ENCODE results near the gene SHC2. TPM values are rescaled to one million over a fixed set of nuclear protein-coding genes. Genes with fewer than 3 reads are reported as not detected.

The SHC2 gene
- polyA plus RNA-seq, 1 donor (not counting 4 experiments of a cell fraction or from before 2014, with no cell fraction given), result 2.5 TPM

GRCh38 chr19:435707-436412 is 25.0 kb downstream of the SHC2 start:
- Histone ChIP-seq H3K9me3 (ENCODE audit: control insufficient read depth, low read depth, low read length) (peaks cover 6% of the 10 kb centered on the region), H3K9me1 (ENCODE audit: control insufficient read depth, extremely low read depth, insufficient read depth, low read length) (no peaks in the 10 kb centered on the region), H4K20me1 (ENCODE audit: control insufficient read depth, extremely low read depth, insufficient read depth, low read length) (no peaks in the 10 kb centered on the region), H3K27ac (ENCODE audit: control insufficient read depth, insufficient read depth, low read length) (no peak overlapping the region), H3K4me1 (ENCODE audit: control insufficient read depth, extremely low read depth, insufficient read depth, low read length) (no peaks in the 10 kb centered on the region), H3K4me2 (ENCODE audit: control insufficient read depth, extremely low read depth, insufficient read depth, low read depth, low read length) (no peak overlapping the region), H2AFZ (ENCODE audit: control insufficient read depth, low read length) (no peak overlapping the region), H3K9ac (ENCODE audit: control insufficient read depth, extremely low read depth, insufficient read depth, low read length) (no peak overlapping the region), H3K79me2 (ENCODE audit: control insufficient read depth, insufficient read depth, low read length) (no peaks in the 10 kb centered on the region), H3K4me3 (ENCODE audit: control insufficient read depth in 2 of 3, extremely low read depth in 1 of 3, insufficient read depth in 2 of 3, low read depth in 1 of 3, low read length in 3 of 3) (no peak overlapping the region), H3K36me3 (ENCODE audit: control insufficient read depth in 2 of 2, extremely low read depth in 1 of 2, insufficient read depth in 2 of 2, low read length in 2 of 2) (no peaks in the 10 kb centered on the region), H3K27me3 (ENCODE audit: control insufficient read depth, extremely low read depth, insufficient read depth, low read length) (no peaks in the 10 kb centered on the region)
- FAIRE-seq (no peak), DNase-seq (ENCODE audit: low read depth, low spot score) (no peak)
- dilution Hi-C loops (cut with MboI; ENCODE audit: extremely low pct_ligation_motif_present, low sequenced_read_pairs), result no loop called here
- TF ChIP-seq, protein P1, sequence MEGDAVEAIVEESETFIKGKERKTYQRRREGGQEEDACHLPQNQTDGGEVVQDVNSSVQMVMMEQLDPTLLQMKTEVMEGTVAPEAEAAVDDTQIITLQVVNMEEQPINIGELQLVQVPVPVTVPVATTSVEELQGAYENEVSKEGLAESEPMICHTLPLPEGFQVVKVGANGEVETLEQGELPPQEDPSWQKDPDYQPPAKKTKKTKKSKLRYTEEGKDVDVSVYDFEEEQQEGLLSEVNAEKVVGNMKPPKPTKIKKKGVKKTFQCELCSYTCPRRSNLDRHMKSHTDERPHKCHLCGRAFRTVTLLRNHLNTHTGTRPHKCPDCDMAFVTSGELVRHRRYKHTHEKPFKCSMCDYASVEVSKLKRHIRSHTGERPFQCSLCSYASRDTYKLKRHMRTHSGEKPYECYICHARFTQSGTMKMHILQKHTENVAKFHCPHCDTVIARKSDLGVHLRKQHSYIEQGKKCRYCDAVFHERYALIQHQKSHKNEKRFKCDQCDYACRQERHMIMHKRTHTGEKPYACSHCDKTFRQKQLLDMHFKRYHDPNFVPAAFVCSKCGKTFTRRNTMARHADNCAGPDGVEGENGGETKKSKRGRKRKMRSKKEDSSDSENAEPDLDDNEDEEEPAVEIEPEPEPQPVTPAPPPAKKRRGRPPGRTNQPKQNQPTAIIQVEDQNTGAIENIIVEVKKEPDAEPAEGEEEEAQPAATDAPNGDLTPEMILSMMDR (optimal IDR thresholded peaks at IDR 0.05 in 1 of 3, IDR thresholded peaks at IDR 0.05 in 1 of 3, conservative IDR thresholded peaks at IDR 0.05 in 1 of 3; ENCODE audit: extremely low read depth in 1 of 3, insufficient read depth in 2 of 3, low read length in 3 of 3), result no peak
- no peak for TF ChIP-seq EZH2 (IDR thresholded peaks at IDR 0.05; ENCODE audit: low read length)

- Histone ChIP-seq H3K27ac (ENCODE audit: control insufficient read depth, insufficient read depth, low read length) (no peak overlapping the region), H3K9me3 (ENCODE audit: control insufficient read depth, low read depth, low read length) (peaks cover 6% of the 10 kb centered on the region), H2AFZ (ENCODE audit: control insufficient read depth, low read length) (no peak overlapping the region), H3K27me3 (ENCODE audit: control insufficient read depth, extremely low read depth, insufficient read depth, low read length) (no peaks in the 10 kb centered on the region), H3K4me3 (ENCODE audit: control insufficient read depth in 2 of 3, extremely low read depth in 1 of 3, insufficient read depth in 2 of 3, low read depth in 1 of 3, low read length in 3 of 3) (no peak overlapping the region), H3K9me1 (ENCODE audit: control insufficient read depth, extremely low read depth, insufficient read depth, low read length) (no peaks in the 10 kb centered on the region), H3K36me3 (ENCODE audit: control insufficient read depth in 2 of 2, extremely low read depth in 1 of 2, insufficient read depth in 2 of 2, low read length in 2 of 2) (no peaks in the 10 kb centered on the region), H3K79me2 (ENCODE audit: control insufficient read depth, insufficient read depth, low read length) (no peaks in the 10 kb centered on the region), H3K4me2 (ENCODE audit: control insufficient read depth, extremely low read depth, insufficient read depth, low read depth, low read length) (no peak overlapping the region), H4K20me1 (ENCODE audit: control insufficient read depth, extremely low read depth, insufficient read depth, low read length) (no peaks in the 10 kb centered on the region), H3K9ac (ENCODE audit: control insufficient read depth, extremely low read depth, insufficient read depth, low read length) (no peak overlapping the region), H3K4me1 (ENCODE audit: control insufficient read depth, extremely low read depth, insufficient read depth, low read length) (no peaks in the 10 kb centered on the region)
- FAIRE-seq (no peak), DNase-seq (ENCODE audit: low read depth, low spot score) (no peak)
- dilution Hi-C loops (cut with MboI; ENCODE audit: extremely low pct_ligation_motif_present, low sequenced_read_pairs), result no loop called here
- TF ChIP-seq, protein P1 (optimal IDR thresholded peaks at IDR 0.05 in 1 of 3, IDR thresholded peaks at IDR 0.05 in 1 of 3, conservative IDR thresholded peaks at IDR 0.05 in 1 of 3; ENCODE audit: extremely low read depth in 1 of 3, insufficient read depth in 2 of 3, low read length in 3 of 3), result no peak
Measured at GRCh38 chr19:435056-435706, 25.7 kb downstream of the SHC2 start.
